HepG2 (cell line): ENCODE results near the gene SVBP. TPM values are rescaled to one million over a fixed set of nuclear protein-coding genes. Genes with fewer than 3 reads are reported as not detected.

Source experiments
- BRD4 ChIP-seq: sonication (generic); formaldehyde crosslinking; IDR thresholded peaks from 2 replicates; pipeline ENCODE4 v1.4.0; 2020; ENCODE audit warnings: missing genetic modification reagents
- EEA1 ChIP-seq: sonication (generic); formaldehyde crosslinking; IDR thresholded peaks from 2 replicates; pipeline ENCODE4 v1.5.1; 2020; ENCODE audit warnings: mild to moderate bottlenecking, missing genetic modification reagents, borderline replicate concordance
- GATAD2A ChIP-seq: IDR thresholded peaks from 2 replicates; pipeline ENCODE4 v1.6.1; 2016
- HMGXB3 ChIP-seq: sonication (generic); formaldehyde crosslinking; IDR thresholded peaks from 2 replicates; pipeline ENCODE4 v1.4.0; 2020; ENCODE audit warnings: missing genetic modification reagents, borderline replicate concordance
- KLF13 ChIP-seq: sonication (generic); formaldehyde crosslinking; IDR thresholded peaks from 2 replicates; pipeline ENCODE4 v1.4.0; 2020; ENCODE audit warnings: mild to moderate bottlenecking, missing genetic modification reagents
- KLF9 ChIP-seq: IDR thresholded peaks from 2 replicates; pipeline ENCODE4 v1.6.1; 2016; ENCODE audit warnings: low read depth
- KMT2B ChIP-seq: IDR thresholded peaks from 2 replicates; pipeline ENCODE4 v1.6.1; 2016; ENCODE audit warnings: missing genetic modification reagents, missing compliant biosample characterization
- MXD4 ChIP-seq: IDR thresholded peaks from 2 replicates; pipeline ENCODE4 v1.6.1; 2016; ENCODE audit warnings: mild to moderate bottlenecking, missing biosample characterization, missing genetic modification reagents
- NFIC ChIP-seq: IDR thresholded peaks from 2 replicates; pipeline ENCODE4 v1.6.1; 2012; ENCODE audit warnings: mild to moderate bottlenecking, low read length, inconsistent platforms
- NR2F6 ChIP-seq, 2 experiments: IDR thresholded peaks; 2 replicates each; pipeline ENCODE4 v1.6.1; 2016; ENCODE audit warnings: antibody characterized with exemption in 1 of 2, mild to moderate bottlenecking in 1 of 2
- RAD21 ChIP-seq: fragments of 450-650 bp; formaldehyde crosslinking; IDR thresholded peaks from 2 replicates; pipeline ENCODE4 v1.5.0; 2020; ENCODE audit warnings: mild to moderate bottlenecking
- SNAPC2 ChIP-seq: sonication (generic); formaldehyde crosslinking; IDR thresholded peaks from 2 replicates; pipeline ENCODE4 v1.8.1; 2022; ENCODE audit warnings: mild to moderate bottlenecking, missing genetic modification reagents
- TFDP1 ChIP-seq: IDR thresholded peaks from 2 replicates; pipeline ENCODE4 v1.6.1; 2016; ENCODE audit warnings: missing compliant biosample characterization, missing genetic modification reagents, borderline replicate concordance
- THAP9 ChIP-seq: sonication (generic); formaldehyde crosslinking; IDR thresholded peaks from 2 replicates; pipeline ENCODE4; 2020; ENCODE audit warnings: missing genetic modification reagents, mild to moderate bottlenecking, borderline replicate concordance
- THYN1 ChIP-seq: sonication (generic); formaldehyde crosslinking; IDR thresholded peaks from 2 replicates; pipeline ENCODE4 v1.8.1; 2023; ENCODE audit warnings: low read depth, mild to moderate bottlenecking, moderate library complexity, missing genetic modification reagents, borderline replicate concordance
- YEATS2 ChIP-seq: sonication (generic); formaldehyde crosslinking; IDR thresholded peaks from 2 replicates; pipeline ENCODE4 v1.4.0; 2020; ENCODE audit warnings: missing genetic modification reagents, borderline replicate concordance
- ZBTB3 ChIP-seq: sonication (generic); formaldehyde crosslinking; IDR thresholded peaks from 2 replicates; pipeline ENCODE4 v1.4.0; 2020; ENCODE audit warnings: low read depth, mild to moderate bottlenecking, moderate library complexity, missing genetic modification reagents, borderline replicate concordance
- ZNF138 ChIP-seq: sonication (generic); formaldehyde crosslinking; IDR thresholded peaks from 2 replicates; pipeline ENCODE4 v1.5.0; 2020; ENCODE audit warnings: mild to moderate bottlenecking, low read depth, missing genetic modification reagents
- ZNF337 ChIP-seq: sonication (generic); formaldehyde crosslinking; IDR thresholded peaks from 2 replicates; pipeline ENCODE4 v1.5.1; 2020; ENCODE audit warnings: missing genetic modification reagents, low read depth, mild to moderate bottlenecking, borderline replicate concordance
- polyA plus RNA-seq, 8 experiments: library from polyadenylated mRNA; depleted of rRNA in 3 of 8; stranded (reverse) in 7 of 8; unstranded in 1 of 8; fragments of >200 nt; fragmentation: Illumina TruSeq in 4 of 8; extraction: Trizol in 4 of 8; gene quantifications; 2 replicates each; pipeline versions ENCODE4 v1.2.1 to v1.2.3, GENCODE V29; 2011 to 2016; ENCODE audit warnings: low read depth in 4 of 8, missing spikeins in 1 of 8, mixed read lengths in 1 of 8; ENCODE audit not compliant: insufficient read depth in 1 of 8
- total RNA-seq, 5 experiments: library from RNA; depleted of rRNA; stranded (reverse); fragments of >200 nt; fragmentation: Illumina TruSeq; extraction: Trizol; gene quantifications; 2 replicates each; pipeline ENCODE4 v1.2.3, GENCODE V29; 2016; ENCODE audit warnings: low read depth in 1 of 5
- TF ChIP-seq, protein P1 (sequence below): sonication (generic); formaldehyde crosslinking; IDR thresholded peaks from 2 replicates; pipeline ENCODE4 v1.4.0; 2020; ENCODE audit warnings: missing genetic modification reagents, low read depth, mild to moderate bottlenecking, borderline replicate concordance

The SVBP gene
- total and polyA plus RNA-seq, 2 of the 13 experiments (the other 11 are each of a cell fraction or from before 2014, with no cell fraction given) = 28.8 to 48.2 TPM

DNA sequence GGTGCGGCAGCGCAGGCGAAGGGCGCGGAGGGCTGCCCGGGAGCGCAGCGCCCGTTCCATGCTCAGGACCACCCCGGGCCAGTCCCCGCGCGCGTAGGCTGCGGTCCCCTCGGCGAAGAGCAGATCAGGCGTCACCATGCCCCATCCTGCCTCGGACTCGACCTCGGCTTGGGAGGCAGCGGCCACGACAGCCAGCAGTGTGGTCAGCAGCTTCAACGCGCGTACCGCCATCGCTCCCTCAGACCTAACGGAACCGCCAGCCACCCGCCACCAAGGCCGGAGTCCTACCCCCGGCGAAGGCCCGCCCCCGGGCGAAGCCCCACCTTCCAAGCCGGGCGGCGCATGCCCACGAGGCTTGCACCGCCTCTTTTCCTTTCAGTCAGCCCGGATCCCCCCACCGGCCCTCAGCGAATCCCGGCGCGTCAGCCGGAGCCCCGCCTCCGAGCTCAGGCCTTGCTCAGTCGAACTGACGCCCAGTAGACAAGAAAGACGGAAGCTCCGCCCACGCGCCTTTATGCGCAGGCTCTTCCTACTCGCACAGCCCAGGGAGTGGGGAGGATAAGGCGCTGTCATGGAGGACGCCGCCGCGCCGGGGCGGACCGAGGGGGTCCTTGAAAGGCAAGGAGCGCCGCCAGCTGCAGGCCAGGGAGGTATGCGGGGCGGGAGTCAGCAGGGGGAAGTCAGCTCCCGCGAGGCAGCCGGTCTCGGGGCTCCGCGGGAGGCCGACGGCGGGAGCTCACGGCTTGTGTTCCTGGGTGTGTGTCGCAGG is 50.3 kb downstream of the SVBP start, which contains the start of the genes C1orf50 and P3H1 (continued):
- TF ChIP-seq KMT2B (no peak; the same call in 1 of the 2 replicates), BRD4 (CRISPR knock-in tag) (peak; percentile 93), ZNF337 (CRISPR knock-in tag) (no peak), TFDP1 (CRISPR knock-in tag) (peak; percentile 22; the same call in 1 of the 2 replicates), YEATS2 (CRISPR knock-in tag) (peak; percentile 10; the same call in 1 of the 2 replicates), MXD4 (0 out of 2 replicates have a peak, but pooled peaks have one; percentile 34), HMGXB3 (CRISPR knock-in tag) (peak; percentile 22; the same call in 1 of the 2 replicates), KLF13 (CRISPR knock-in tag) (no peak), ZNF138 (CRISPR knock-in tag) (no peak), THYN1 (CRISPR knock-in tag) (peak; percentile 13; the same call in 1 of the 2 replicates), SNAPC2 (CRISPR knock-in tag) (peak; percentile 31; the same call in 1 of the 2 replicates), NFIC (no peak), GATAD2A (CRISPR knock-in tag) (peak; percentile 15; the same call in 1 of the 2 replicates), EEA1 (CRISPR knock-in tag) (0 out of 2 replicates have a peak, but pooled peaks have one; percentile 39), RAD21 (CRISPR knock-in tag) (peak; percentile 48), ZBTB3 (CRISPR knock-in tag) (no peak), KLF9 (CRISPR knock-in tag) (peak; percentile 29; the same call in 1 of the 2 replicates), THAP9 (CRISPR knock-in tag) (peak; percentile 86; the same call in 1 of the 2 replicates), NR2F6 (IDR thresholded peaks at IDR 0.05) (no peak), NR2F6 (CRISPR knock-in tag; IDR thresholded peaks at IDR 0.05) (no peak)
- TF ChIP-seq, protein P1, sequence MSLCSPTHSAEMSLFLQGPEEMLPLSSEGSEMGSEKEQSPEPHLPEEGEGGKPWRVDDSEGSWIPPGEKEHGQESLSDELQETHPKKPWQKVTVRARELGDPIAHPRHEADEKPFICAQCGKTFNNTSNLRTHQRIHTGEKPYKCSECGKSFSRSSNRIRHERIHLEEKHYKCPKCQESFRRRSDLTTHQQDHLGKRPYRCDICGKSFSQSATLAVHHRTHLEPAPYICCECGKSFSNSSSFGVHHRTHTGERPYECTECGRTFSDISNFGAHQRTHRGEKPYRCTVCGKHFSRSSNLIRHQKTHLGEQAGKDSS (CRISPR knock-in tag) = 0 out of 2 replicates have a peak, but pooled peaks have one; percentile 73
